Stimulated activated CD4-positive, alpha-beta T cell treated with anti-CD3 and anti-CD28 coated beads, Interleukin-1b, Interleukin-23, amount 100 ng/mL, for 24 hours (primary cell): ENCODE measurements around the gene HSFX3.
"Not testable (repeated sequence)": the region's sequence is repeated elsewhere in the genome, so short reads cannot be mapped to it uniquely, and the experiment has no call there.

Experiments used
- DNase-seq, 4 experiments: peaks; one replicate each; pipeline ENCODE4 v3.0.0-alpha.2; 2020; ENCODE audit warnings: low read depth in 4 of 4, low spot score in 1 of 4

The HSFX3 gene, protein sequence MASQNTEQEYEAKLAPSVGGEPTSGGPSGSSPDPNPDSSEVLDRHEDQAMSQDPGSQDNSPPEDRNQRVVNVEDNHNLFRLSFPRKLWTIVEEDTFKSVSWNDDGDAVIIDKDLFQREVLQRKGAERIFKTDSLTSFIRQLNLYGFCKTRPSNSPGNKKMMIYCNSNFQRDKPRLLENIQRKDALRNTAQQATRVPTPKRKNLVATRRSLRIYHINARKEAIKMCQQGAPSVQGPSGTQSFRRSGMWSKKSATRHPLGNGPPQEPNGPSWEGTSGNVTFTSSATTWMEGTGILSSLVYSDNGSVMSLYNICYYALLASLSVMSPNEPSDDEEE

DNA sequence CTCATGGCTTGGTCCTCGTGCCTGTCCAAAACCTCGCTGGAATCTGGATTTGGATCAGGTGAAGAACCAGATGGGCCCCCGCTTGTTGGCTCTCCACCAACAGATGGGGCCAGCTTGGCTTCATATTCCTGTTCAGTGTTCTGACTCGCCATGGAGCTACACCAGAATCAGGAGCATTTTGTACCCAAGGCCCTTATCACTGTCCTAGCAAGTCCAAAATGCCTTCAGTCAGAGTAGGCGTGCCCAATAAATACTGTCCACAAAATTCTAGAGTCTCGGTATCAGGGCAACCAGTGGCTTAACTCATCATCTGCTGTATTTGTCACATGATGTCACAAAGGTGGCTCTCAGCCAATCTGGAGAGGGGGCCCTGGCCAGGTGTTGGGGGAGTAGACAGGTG lies at the start of gene HSFX3:
Gene HSFX3 (minus strand): TSS at position 224 of the 400 bp plus-strand sequence. CDS start 72 bp downstream, at position 152.
- not testable (repeated sequence) for DNase-seq

DNA sequence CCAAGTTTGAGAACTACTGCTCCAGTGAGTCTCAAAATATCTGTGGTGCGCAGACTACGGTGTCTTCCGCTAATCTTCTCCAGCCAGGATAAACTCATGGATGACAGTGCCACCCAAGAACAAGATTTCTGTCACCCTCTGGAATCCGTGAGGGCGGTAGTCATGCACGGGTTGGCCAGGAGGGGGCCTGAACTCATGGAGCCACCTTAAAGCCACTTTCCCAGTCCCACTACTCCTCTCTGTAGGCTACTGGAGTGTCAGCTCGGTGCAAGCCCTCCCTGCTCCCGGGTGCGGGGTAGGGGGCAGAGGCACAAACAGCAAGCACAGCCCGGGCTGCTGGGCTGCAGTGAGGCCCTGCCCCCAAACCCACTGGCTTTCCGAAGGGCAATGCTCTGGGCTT lies 48.9 kb upstream of the HSFX3 start:
- not testable (repeated sequence) for DNase-seq

DNA sequence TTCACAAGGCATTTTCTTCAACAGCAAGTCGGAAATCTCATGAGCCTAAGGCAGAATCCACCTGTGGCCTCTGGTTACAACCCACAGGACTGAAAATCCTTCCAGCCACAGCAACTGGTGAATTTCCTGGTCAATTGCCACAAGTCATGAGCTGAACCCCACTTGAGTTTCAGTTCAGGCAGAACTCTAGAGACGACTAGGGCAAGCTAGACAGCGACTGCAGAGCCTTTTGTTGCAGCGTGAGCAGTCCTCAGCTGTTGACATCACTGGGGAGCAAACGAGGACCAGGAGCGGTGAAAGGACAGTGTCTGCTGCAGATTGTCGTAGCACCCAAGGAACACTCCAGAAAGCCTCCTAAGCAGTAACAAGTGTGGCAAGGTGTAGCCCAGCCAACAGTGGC lies 46.2 kb upstream of the HSFX3 start:
- DNase-seq = not testable (repeated sequence)

DNA sequence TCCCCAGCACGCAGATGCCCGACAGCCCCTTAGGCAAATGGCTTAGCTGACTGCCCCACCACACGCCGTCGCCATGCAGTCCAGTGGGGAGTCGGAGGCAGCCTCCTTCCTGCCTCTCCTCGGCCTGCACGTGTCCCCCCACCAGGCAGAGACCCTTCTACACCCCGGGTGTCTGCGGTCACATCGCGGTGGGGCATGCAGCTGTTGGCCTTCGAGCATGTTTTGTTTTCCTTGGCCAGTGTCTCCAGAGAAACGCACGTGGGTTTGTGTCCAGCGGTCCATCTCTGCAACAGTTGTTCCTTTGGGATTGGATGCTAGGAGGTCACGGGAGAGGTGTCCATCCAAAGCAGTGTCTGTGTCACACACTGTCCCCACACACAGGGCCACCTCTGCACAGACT lies 45.5 kb upstream of the HSFX3 start, which contains the start of gene HSFX2:
Gene HSFX2 (minus strand): TSS at position 101 of the 400 bp plus-strand sequence. CDS start 614 bp downstream, outside the sequence.
- DNase-seq = not testable (repeated sequence)

DNA sequence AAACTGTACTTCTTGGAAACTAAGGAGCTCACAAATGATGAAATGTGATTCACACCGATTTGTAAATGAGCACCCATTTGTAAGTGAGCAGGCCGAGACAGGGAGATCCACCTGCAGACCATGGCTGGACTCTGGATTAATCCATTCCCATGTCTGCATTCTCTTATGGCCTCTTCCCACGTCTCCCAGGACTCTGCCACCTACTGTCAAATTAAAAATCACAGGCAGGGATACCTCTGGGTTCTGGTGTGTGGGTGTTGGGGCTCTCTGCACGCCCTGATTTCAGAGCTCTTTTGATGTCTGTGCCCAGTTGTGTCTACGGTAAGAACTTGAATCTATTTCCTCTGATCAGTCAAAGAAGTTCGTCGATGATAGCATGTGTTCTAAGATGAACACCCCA lies 41.3 kb upstream of the HSFX3 start:
- not testable (repeated sequence) for DNase-seq

DNA sequence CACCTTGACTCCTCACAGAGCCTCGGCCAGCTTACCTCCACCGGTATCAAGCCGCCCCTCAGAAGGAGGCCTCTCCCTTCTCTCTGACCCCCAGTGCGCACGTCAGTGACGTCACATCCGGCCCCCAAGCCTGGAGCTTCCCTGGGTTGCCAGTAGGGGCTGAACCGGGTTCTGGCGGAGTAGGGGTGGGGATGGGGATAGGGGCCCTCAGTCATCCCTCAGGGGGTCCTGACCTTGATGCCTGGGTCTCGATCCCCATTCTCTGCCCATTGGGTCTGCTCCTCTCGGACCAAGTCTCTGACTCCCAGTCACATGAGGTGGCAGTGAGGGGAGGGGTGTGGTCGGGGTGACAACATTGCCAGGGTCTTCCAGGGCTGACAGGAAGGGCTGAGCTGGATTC lies 37.6 kb upstream of the HSFX3 start, which contains the start of gene MAGEA9B:
Gene MAGEA9B (minus strand): TSS at position 101 of the 400 bp plus-strand sequence. CDS start 4,280 bp downstream, outside the sequence.
- not testable (repeated sequence) for DNase-seq

DNA sequence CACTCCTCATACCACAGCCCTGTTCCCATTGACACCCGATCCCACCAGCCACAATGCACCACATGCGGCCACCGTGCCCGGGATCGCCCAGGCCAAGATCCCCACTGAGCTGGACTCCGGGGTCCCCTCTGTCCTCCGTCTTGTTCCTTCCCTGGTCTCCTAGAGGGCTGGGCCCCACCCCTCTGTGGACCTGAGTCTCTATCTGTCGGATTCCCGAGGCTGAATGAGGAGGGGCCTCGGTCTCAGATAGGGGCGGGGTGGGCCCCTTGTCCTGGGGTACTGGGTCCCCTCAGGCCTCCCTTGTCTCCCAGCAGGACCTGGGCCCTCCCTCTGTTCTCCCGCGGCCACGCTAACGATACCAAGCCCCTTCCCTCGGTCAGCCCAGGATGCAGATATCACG lies 35.9 kb upstream of the HSFX3 start:
- not testable (repeated sequence) for DNase-seq

DNA sequence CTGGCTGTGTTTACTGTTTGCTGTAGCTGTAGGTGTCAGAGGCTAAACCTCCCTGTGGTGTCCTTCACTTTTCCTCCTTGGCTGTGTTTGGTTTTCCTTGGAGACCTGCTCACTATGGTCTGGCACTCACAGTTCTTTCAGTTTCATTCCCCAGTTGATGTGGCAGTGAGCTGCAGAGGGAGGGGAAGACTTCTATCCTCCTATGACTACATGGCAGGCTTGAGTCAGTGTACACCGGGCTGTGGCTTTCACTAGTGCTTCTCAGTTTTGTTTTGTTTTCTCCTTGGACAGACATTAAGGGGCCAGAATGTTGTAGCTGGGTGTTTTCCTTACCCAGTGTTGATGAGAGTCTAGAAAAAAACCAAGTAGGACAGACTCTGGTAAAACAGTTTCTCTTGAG lies 23.7 kb upstream of the HSFX3 start:
- not testable (repeated sequence) for DNase-seq

DNA sequence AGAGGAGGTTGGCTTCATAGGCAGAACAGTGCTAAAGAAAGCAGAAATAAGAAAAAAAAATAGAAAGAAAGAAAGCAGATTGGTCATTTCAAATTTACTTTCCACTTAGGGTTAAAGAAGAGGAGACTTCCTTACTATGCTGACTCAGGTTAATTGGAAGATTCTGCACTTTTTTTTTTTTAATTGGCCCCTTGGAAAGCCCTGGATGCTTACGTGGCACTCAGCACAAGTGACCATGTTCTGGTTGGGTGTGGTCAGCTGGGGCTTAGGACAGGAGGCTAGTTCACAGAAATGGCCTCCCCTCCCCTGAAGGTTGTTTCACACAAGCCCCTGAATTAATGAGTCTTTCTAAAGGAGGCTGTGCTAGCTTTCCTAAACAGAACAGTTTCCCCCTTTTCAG lies 23.0 kb upstream of the HSFX3 start:
- no peak for DNase-seq

DNA sequence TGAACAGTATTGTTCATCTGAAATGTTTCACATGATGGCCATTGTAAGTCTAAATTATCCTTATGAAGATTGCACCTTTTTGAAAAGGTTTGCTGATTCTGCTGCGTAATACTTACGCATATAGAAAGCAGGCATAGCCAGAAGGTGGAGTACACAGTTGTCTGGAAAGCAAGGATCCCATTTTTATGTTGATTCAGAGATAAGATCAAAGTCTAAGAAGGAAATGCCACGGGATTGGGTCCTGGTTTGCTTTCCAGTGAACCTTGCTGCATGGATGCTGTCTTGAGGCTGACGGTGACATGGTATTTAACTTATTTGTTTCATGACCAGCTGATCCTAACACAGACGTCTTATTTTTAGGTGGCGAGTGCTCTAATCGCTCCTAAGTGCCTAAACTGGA lies 22.0 kb upstream of the HSFX3 start:
- no peak for DNase-seq

DNA sequence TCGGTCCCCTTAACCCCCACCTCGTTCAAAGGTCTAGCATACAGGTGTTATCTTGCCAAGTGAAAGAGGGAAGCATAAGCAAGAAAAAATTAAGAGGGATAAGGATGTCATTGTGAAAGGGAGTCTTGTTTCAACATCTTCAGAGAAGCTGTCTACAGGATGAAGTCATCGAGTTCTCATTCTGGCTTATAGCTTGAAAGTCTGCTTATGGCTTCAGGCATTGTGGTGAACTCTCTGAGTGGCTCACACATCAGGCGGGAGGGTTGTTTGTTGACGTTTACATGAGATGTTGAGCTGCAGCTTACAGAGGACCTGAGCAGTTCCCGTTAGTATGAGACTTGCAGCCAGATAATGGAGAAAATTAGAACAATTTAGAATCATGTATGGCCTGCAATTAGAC lies 20.9 kb upstream of the HSFX3 start:
- no peak for DNase-seq

DNA sequence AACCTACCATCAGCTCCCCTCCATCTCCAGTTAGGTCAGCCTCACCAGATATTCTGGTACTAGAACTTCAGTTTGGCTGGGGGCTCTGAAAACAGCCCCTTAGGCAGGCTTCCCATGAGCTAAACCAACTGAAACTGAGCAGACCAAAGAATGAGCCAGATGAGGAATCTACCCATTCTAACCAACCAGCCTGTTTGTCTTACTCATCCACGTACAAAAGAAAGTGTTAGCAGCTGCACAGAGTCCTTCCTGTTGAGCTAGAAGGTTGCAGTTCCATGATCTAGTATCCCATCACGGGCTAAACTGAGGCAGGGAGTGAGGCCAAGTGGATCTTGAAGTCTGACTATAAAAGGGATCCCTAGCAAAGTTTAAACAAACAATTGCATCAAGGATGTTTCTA lies 20.0 kb upstream of the HSFX3 start:
- no peak for DNase-seq

DNA sequence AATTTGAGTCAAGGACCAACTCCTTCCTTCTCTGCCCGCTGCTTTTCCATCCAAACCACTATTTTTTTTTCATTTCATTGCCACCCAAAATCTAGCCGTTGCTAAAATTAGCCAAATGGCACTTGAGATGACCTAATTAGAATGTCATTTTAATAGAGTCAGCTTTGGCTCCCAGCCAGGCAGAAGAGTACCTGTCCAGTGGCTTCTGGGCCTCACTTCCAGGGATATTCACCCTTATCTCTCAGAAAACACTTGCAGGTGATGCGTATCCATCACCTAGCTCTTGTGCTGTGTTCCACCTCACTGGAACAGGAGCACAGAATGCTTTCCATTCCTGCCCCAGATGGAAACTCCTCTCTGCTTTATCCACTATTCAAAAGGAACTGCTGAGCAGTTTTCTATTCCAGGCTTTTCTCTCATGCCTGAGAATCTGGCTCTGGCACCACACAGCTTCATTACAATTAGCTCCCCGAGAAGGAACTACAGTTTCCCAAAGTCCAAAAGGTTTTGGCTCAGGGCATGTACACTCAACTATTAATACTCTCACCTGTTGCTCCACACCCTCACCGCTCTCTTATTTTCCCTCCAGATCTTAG lies 19.1 kb upstream of the HSFX3 start:
- DNase-seq = no peak

DNA sequence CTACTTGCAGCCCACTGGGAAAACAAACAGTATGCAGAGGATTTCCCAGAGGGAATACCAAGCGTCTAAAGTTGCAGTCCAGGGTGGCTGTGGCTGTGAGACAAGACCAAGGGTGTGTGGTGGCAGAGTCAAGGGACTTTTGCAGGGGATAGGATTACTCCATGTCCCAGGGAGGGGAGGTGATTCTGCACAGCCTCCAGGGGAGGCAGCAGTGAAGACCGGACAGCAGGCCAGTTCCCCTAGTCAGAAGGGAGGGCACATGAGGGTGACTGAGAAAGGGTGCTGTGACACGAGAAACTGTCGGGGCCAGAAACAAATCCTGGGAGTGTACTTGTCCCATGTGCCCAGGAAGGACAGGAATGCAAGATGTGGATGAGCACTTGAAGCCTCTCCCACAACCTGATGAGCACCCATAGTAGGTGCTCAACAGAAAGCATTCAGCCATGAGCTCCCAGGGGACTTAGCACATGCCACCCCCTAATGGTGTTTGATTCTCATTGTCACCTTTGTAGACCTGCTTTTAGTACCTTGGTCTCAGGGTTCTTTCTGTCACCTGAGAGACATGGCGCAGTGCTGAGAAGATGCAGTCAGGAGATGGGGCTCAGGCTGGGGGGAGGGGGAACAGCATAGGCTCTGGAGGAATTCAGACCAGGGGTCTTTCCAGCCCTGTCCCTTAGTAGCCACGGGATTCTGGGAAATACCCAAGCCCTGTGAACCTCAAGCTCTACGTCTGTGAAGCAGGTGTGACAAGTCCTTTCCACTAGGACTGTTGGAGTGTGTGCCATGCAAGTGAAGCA lies 18.1 kb upstream of the HSFX3 start:
- DNase-seq = no peak

DNA sequence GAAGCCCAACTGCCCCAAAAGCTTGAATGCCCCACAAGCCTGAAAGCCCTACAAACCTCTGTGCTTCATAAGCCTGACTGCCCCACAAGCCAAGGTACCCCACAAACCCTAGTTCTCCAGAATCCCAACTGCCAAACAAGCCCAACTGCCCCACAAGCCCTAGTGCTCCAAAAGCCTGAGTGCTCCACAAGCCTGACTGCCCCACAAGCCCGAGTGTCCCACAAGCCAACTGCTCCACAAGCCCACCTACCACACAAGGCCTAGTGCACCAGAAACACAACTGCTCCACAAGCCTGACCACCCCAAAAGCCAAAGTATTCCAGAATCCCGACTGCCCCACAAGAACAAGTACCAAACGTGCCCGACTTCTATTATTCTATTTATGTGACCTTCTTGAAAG lies 13.6 kb upstream of the HSFX3 start:
- no peak for DNase-seq

DNA sequence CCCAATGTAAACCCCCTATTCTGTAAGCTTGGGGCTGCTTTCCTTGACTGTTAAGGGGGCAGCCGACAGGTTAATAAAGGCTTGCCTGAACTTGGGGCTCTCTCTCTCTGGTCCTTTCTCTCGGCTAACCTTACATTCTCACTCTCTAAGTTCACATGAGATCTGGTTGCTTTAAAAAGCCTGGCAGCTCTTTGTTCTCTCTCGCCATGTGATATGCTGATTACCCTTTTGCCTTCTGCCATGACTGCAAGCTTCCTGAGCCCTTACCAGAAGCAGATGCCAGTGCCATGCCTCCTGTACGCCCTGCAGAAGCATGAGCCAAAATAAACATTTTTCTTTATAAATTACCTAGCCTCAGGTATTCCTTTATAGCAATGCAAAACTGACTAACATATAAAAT lies 5.5 kb upstream of the HSFX3 start:
- not testable (repeated sequence) for DNase-seq

DNA sequence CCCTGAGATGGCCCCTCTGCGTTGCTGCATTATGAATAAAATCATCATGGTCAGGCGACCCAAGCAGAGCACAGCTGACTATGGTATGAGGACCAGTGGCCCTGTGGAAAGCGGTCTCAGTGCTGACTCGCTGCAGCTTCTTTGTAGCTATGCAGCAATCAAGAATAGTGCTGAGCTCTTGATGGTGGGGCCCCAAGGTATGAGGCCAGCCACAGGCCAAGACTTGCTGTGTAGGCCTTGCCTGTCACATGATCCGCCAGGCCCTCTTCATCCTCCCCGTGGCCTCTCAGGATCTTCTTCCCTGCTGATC lies 2.2 kb upstream of the HSFX3 start:
- DNase-seq = not testable (repeated sequence)

DNA sequence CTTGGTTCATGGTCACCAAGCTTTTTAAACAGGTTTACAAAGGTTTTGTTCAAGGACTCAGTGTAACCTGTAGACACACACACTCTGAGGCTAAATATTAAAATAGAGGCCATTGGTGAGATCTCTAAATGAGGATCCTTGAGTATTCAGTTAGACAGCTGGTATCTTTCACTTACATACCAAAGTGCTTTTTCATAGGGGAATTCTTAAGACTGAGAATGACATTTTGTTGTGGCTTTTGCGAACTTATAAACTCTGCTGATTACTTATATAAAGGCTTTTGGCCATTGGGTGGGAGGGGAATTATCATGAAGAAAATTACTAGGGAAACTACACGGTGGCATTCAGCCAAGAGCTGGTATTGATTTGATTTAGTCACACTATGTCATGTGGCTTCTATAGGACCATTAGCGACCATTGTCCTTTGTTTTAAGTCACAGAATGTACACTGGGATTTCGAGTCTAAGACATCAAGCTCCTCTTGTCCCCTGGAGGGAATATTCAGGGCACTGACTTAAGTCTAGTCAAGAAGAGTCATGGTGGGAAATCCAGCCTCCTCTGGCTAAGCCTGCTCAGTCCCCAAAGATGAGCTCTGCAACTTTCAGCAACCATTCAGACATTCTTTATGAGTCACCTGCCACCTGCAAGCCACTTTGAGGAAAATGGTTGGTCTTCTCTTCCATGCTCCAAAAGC lies 1.7 kb upstream of the HSFX3 start:
- DNase-seq = not testable (repeated sequence)

DNA sequence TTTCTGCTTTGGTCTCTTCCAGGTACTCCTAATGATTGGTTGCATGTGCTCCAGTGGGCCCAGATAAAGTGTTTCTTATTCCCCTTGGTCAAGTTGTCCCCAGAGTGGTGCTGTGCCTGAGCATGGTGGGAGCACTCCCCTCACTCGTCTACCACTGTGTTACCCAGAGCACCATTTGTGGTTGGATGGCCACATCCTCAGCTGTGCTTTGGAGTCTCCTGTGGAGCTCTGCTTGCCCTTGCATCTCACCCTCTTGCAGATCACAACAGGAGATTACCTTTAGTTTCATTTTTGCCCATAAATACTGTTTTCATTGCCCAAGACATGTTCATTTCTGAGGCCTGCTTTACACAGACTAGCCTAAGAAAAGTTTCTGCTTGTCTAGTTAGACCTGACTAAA lies 730 bp upstream of the HSFX3 start:
- not testable (repeated sequence) for DNase-seq

DNA sequence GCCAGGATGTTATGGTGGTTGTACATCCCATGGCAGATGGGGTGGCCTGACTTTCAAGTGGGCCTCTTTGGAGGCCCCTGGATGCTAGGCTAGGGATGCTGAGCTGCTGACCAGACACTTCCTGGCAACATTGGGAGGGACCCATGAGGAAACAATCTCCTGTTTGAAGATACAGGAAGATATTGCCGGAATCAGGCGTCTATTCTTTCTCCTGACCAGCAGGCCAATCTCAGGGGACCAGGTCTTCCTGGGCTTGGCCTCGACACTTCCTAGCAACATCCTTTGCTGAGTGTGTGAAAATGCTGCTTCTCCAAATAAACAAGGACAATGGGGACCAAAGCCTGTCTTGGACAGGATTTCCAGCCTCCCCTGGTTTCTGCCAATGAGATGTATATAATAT lies 1.9 kb downstream of the HSFX3 start:
- not testable (repeated sequence) for DNase-seq

DNA sequence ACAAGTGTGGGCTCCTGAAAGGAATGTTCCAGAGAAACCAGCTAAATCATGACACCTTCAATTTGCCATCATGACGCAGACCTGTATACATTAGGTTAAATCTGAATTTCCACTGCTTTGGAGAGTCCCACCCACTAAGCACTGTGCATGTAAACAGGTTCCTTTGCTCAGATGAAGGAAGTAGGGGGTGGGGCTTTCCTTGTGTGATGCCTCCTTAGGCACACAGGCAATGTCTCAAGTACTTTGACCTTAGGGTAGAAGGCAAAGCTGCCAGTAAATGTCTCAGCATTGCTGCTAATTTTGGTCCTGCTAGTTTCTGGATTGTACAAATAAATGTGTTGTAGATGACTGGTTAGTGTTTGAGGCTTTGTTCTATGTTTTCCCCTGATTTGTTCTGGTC lies 2.8 kb downstream of the HSFX3 start:
- not testable (repeated sequence) for DNase-seq
